H1 (cell line): ENCODE measurements around the gene TCERG1L. TPM values are rescaled to one million over a fixed set of nuclear protein-coding genes. Genes with fewer than 3 reads are reported as not detected.

Experiments used
- CTCF ChIA-PET: fragments of 300-600 bp; sonication (Branson Sonifier 250); formaldehyde crosslinking; loops from one replicate; lab custom pipeline; 2021; ENCODE audit not compliant: partially characterized antibody; lab: Charles Lee
- POLR2A ChIA-PET: fragments of 300-600 bp; sonication (Branson Sonifier 250); formaldehyde crosslinking; loops from one replicate; lab custom pipeline; 2021; ENCODE audit warnings: inconsistent platforms; ENCODE audit not compliant: partially characterized antibody; lab: Charles Lee
- DNase-seq, 2 experiments: peaks; one replicate each; pipeline versions ENCODE4 v3.0.0 to v3.0.0-alpha.2; 2010 to 2022; ENCODE audit warnings: low spot score in 2 of 2, low read depth in 1 of 2, mixed read lengths in 1 of 2
- FAIRE-seq: peaks from 2 replicates; lab custom pipeline; 2011; peaks lifted over from hg19 to GRCh38; lab: Jason Lieb, UNC
- H2AFZ ChIP-seq: 2 replicates; pipeline ENCODE4 v1.8.1; 2012; ENCODE audit warnings: low read length, inconsistent platforms
- H2AK5ac ChIP-seq: 2 replicates; pipeline ENCODE4 v1.6.1; 2013; ENCODE audit warnings: low read depth, low read length
- H2BK120ac ChIP-seq: replicated peaks from 2 replicates; pipeline ENCODE3; 2013; ENCODE audit warnings: low read depth, low read length, inconsistent platforms
- H2BK12ac ChIP-seq: 2 replicates; pipeline ENCODE4 v1.6.1; 2013; ENCODE audit warnings: low read depth, low read length
- H2BK15ac ChIP-seq: 2 replicates; pipeline ENCODE4 v1.6.1; 2013; ENCODE audit warnings: low read length
- H2BK20ac ChIP-seq: 2 replicates; pipeline ENCODE4 v1.6.1; 2013; ENCODE audit warnings: low read length
- H2BK5ac ChIP-seq: 2 replicates; pipeline ENCODE4 v1.6.1; 2013; ENCODE audit warnings: low read depth, low read length
- H3K14ac ChIP-seq: 2 replicates; pipeline ENCODE4 v1.6.1; 2013; ENCODE audit warnings: inconsistent platforms; ENCODE audit not compliant: insufficient read length
- H3K18ac ChIP-seq: 2 replicates; pipeline ENCODE4 v1.6.1; 2013; ENCODE audit warnings: low read length; ENCODE audit errors: extremely low read depth
- H3K23ac ChIP-seq: 2 replicates; pipeline ENCODE4 v1.6.1; 2013; ENCODE audit warnings: inconsistent platforms; ENCODE audit not compliant: insufficient read length
- H3K23me2 ChIP-seq: 2 replicates; pipeline ENCODE4 v1.6.1; 2013; ENCODE audit warnings: low read depth, low read length
- H3K27ac ChIP-seq: 2 replicates; pipeline ENCODE4 v1.6.1; 2011; ENCODE audit warnings: low read depth, low read length, inconsistent platforms
- H3K27me3 ChIP-seq, 4 experiments: replicated peaks in 1 of 4; 1 replicate in 1 of 4; 2 replicates in 3 of 4; pipeline versions ENCODE4 v1.6.1 to v1.8.1; 2011 to 2013; ENCODE audit warnings: low read length in 3 of 4, mild to moderate bottlenecking in 3 of 4, inconsistent platforms in 2 of 4, mixed read lengths in 2 of 4, moderate library complexity in 1 of 4; ENCODE audit not compliant: control insufficient read depth in 3 of 4, insufficient read depth in 3 of 4; ENCODE audit errors: extremely low read depth in 1 of 4
- H3K36me3 ChIP-seq, 4 experiments: 2 replicates each; pipeline versions ENCODE4 v1.6.1 to v1.8.1; 2011 to 2013; ENCODE audit warnings: mild to moderate bottlenecking in 4 of 4, low read length in 3 of 4, moderate library complexity in 2 of 4, control low read depth in 1 of 4, inconsistent platforms in 1 of 4; ENCODE audit not compliant: insufficient read depth in 4 of 4, control insufficient read depth in 2 of 4
- H3K4ac ChIP-seq: replicated peaks from 2 replicates; pipeline ENCODE3; 2013; ENCODE audit warnings: low read length, low read depth, mixed read lengths, inconsistent platforms; ENCODE audit not compliant: insufficient read length
- H3K4me1 ChIP-seq, 4 experiments: replicated peaks in 1 of 4; 1 replicate in 1 of 4; 2 replicates in 3 of 4; pipeline versions ENCODE4 v1.6.1 to v1.8.1; 2011 to 2013; ENCODE audit warnings: low read length in 3 of 4, inconsistent platforms in 2 of 4, mixed read lengths in 1 of 4; ENCODE audit not compliant: insufficient read depth in 4 of 4, control insufficient read depth in 3 of 4
- H3K4me2 ChIP-seq, 2 experiments: 2 replicates each; pipeline versions ENCODE4 v1.6.1 to v1.8.1; 2011 to 2013; ENCODE audit warnings: low read depth in 2 of 2, low read length in 2 of 2, control low read depth in 1 of 2, inconsistent platforms in 1 of 2, mild to moderate bottlenecking in 1 of 2; ENCODE audit not compliant: insufficient read depth in 1 of 2
- H3K4me3 ChIP-seq, 4 experiments: fragments of 200-600, 300-600 bp in 1 of 4; sonication (generic), shearing (Covaris generic), sonication (Bioruptor Twin) in 1 of 4; 2 replicates each; pipeline versions ENCODE4 v1.5.1 to v1.8.1; 2011 to 2016; ENCODE audit warnings: low read length in 4 of 4, low read depth in 3 of 4, control low read depth in 2 of 4, inconsistent platforms in 2 of 4, mild to moderate bottlenecking in 2 of 4, mixed read lengths in 1 of 4, moderate library complexity in 1 of 4; ENCODE audit not compliant: insufficient read depth in 2 of 4; ENCODE audit errors: extremely low read depth in 1 of 4
- H3K56ac ChIP-seq: replicated peaks from 2 replicates; pipeline ENCODE3; 2013; ENCODE audit warnings: low read depth, mild to moderate bottlenecking, mixed read lengths, low read length, inconsistent platforms; ENCODE audit not compliant: insufficient read length
- H3K79me1 ChIP-seq: 2 replicates; pipeline ENCODE4 v1.6.1; 2013; ENCODE audit warnings: low read depth, low read length, control low read depth
- H3K79me2 ChIP-seq, 2 experiments: 2 replicates each; pipeline versions ENCODE4 v1.6.1 to v1.8.1; 2012 to 2013; ENCODE audit warnings: low read length in 2 of 2, mild to moderate bottlenecking in 2 of 2, inconsistent platforms in 1 of 2; ENCODE audit not compliant: insufficient read depth in 2 of 2, control insufficient read depth in 1 of 2
- H3K9ac ChIP-seq, 4 experiments: replicated peaks in 1 of 4; 1 replicate in 1 of 4; 2 replicates in 3 of 4; pipeline versions ENCODE4 v1.6.1 to v1.8.1; 2011 to 2013; ENCODE audit warnings: low read depth in 3 of 4, low read length in 3 of 4, control low read depth in 2 of 4, mild to moderate bottlenecking in 2 of 4, moderate library complexity in 2 of 4, inconsistent platforms in 1 of 4; ENCODE audit errors: extremely low read depth in 1 of 4
- H3K9me3 ChIP-seq, 2 experiments: 2 replicates each; pipeline versions ENCODE4 v1.6.1 to v1.8.1; 2012 to 2013; ENCODE audit warnings: mild to moderate bottlenecking in 2 of 2, moderate library complexity in 2 of 2, control low read depth in 1 of 2, inconsistent platforms in 1 of 2, low read depth in 1 of 2, low read length in 1 of 2, mixed read lengths in 1 of 2; ENCODE audit not compliant: insufficient read depth in 2 of 2
- H4K20me1 ChIP-seq, 2 experiments: replicated peaks in 1 of 2; 2 replicates each; pipeline versions ENCODE3 to v1.8.1; 2011 to 2013; ENCODE audit warnings: inconsistent platforms in 2 of 2, low read length in 2 of 2, mild to moderate bottlenecking in 1 of 2; ENCODE audit not compliant: insufficient read depth in 2 of 2, control insufficient read depth in 1 of 2
- H4K5ac ChIP-seq: 2 replicates; pipeline ENCODE4 v1.6.1; 2013; ENCODE audit warnings: low read length, low read depth, mixed read lengths, inconsistent platforms; ENCODE audit not compliant: insufficient read length
- H4K8ac ChIP-seq: 2 replicates; pipeline ENCODE4 v1.8.0; 2013; ENCODE audit warnings: mild to moderate bottlenecking, moderate library complexity, low read length, inconsistent platforms; ENCODE audit not compliant: insufficient read depth; ENCODE audit errors: extremely low read depth
- H4K91ac ChIP-seq: replicated peaks from 2 replicates; pipeline ENCODE3; 2013; ENCODE audit warnings: low read length, mixed read lengths, inconsistent platforms; ENCODE audit not compliant: insufficient read length
- EZH2 ChIP-seq: fragments of 200-600 bp; sonication (generic); IDR thresholded peaks from 2 replicates; pipeline ENCODE4 v1.7.1; 2012; ENCODE audit warnings: low read depth, mild to moderate bottlenecking, moderate library complexity, low read length, inconsistent platforms; ENCODE audit not compliant: severe bottlenecking
- TAF7 ChIP-seq: optimal IDR thresholded peaks from 2 replicates; pipeline ENCODE3; 2011; ENCODE audit warnings: low read depth, mild to moderate bottlenecking, inconsistent platforms, low read length, moderate library complexity, borderline replicate concordance
- WGBS, 2 experiments: shearing (Covaris generic) in 1 of 2; methylation state at CpG; one replicate each; pipeline versions ENCODE4 v1.1.6 to v1.1.7; 2013 to 2015; ENCODE audit warnings: low lambda C conversion rate in 2 of 2, mixed read lengths in 2 of 2, inconsistent platforms in 1 of 2, low coverage in 1 of 2, missing lambda C conversion rate in 1 of 2; ENCODE audit not compliant: insufficient replicate concordance in 2 of 2, insufficient coverage in 1 of 2, insufficient read length in 1 of 2; ENCODE audit errors: extremely low coverage in 1 of 2, missing lambda C conversion rate in 1 of 2; 5-methylcytosine and 5-hydroxymethylcytosine counted together
- polyA plus RNA-seq, 7 experiments: library from polyadenylated mRNA; depleted of rRNA in 3 of 7; stranded (reverse) in 5 of 7; unstranded in 2 of 7; fragments of >200 nt in 5 of 7; fragments of 200-250 nt in 2 of 7; gene quantifications; 1 replicate in 5 of 7; 2 replicates in 1 of 7; 4 replicates in 1 of 7; pipeline versions ENCODE4 v1.2.1 to v1.2.3, GENCODE V29; 2011 to 2013; ENCODE audit warnings: missing spikeins in 2 of 7, mixed read lengths in 2 of 7
- total RNA-seq: library from RNA; stranded (reverse); fragmentation: NEBNext Ultra II Directional; extraction: Animal tissue kit (Norgen Biotek cat#: 25700); gene quantifications from 2 replicates; pipeline ENCODE4 v1.2.1, GENCODE V29; 2021

Gene TCERG1L
- total and polyA plus RNA-seq, 2 of the 8 experiments (the other 6 are each of a cell fraction or from before 2014, with no cell fraction given): 3.9 to 6.9 TPM

GRCh38 chr10:131159771-131160170 is 151.8 kb downstream of the TCERG1L start:
- ChIA-PET CTCF (interaction anchor here (0.6 to 1.1 kb wide), 2 partner anchors 73 to 378 kb away, joined by 3 read pairs; no protein-coding TSS in a partner anchor), POLR2A (no interaction called here)
- WGBS, 2 experiments: 87% methylated on average over 9 of the region's 9 CpGs; no CpG with 5 or more reads in 1 of the 2 experiments
- Histone ChIP-seq H2BK12ac (no peak overlapping the region), H4K5ac (no peak overlapping the region), H2BK15ac (no peak overlapping the region), H3K4me3 (no peak overlapping the region), H2BK120ac (no peak overlapping the region), H3K4ac (no peak overlapping the region), H3K36me3 (no peaks in the 10 kb centered on the region), H3K79me2 (no peaks in the 10 kb centered on the region), H2BK5ac (peak overlapping the region; percentile 35; the same call in 1 of the 2 replicates), H3K9ac (no peak overlapping the region), H3K27ac (no peak overlapping the region), H3K56ac (no peak overlapping the region), H4K91ac (no peak overlapping the region), H3K27me3 (no peaks in the 10 kb centered on the region), H3K79me1 (no peaks in the 10 kb centered on the region), H3K9me3 (no peaks in the 10 kb centered on the region), H4K20me1 (no peaks in the 10 kb centered on the region), H3K4me2 (no peak overlapping the region), H3K14ac (no peak overlapping the region), H3K23ac (no peak overlapping the region), H3K4me1 (no peaks in the 10 kb centered on the region), H2BK20ac (no peak overlapping the region), H2AFZ (no peak overlapping the region), H3K18ac (no peak overlapping the region), H4K8ac (no peak overlapping the region), H2AK5ac (no peak overlapping the region), H3K23me2 (no peaks in the 10 kb centered on the region)
- no peak for TF ChIP-seq EZH2
- TF ChIP-seq TAF7: no peak
- no peak for DNase-seq
- no peak for FAIRE-seq
